PC-9 (cell line): ENCODE measurements around the gene ABTB1. TPM values are rescaled to one million over a fixed set of nuclear protein-coding genes. Genes with fewer than 3 reads are reported as not detected.
A peak's percentile ranks its signal among the peaks of the same experiment; 100 is the strongest.

ENCODE experiments used
- BruUV-seq: library from RNA; stranded (reverse); fragments of 400-500 nt; replicated peaks from 2 replicates; lab custom pipeline; 2021; lab: Mats Ljungman, UMichigan
- CTCF ChIA-PET: fragments of 300-600 bp; sonication (Branson Sonifier 250); formaldehyde crosslinking; loops from one replicate; lab custom pipeline; 2022; ENCODE audit warnings: antibody characterized with exemption; lab: Charles Lee
- POLR2A ChIA-PET: fragments of 300-600 bp; sonication (Branson Sonifier 250); formaldehyde crosslinking; loops from one replicate; lab custom pipeline; 2022; ENCODE audit warnings: antibody characterized with exemption; ENCODE audit not compliant: unreplicated experiment; lab: Charles Lee
- DNase-seq, 2 experiments: peaks; one replicate each; pipeline versions ENCODE4 v3.0.0 to v3.0.0-alpha.2; 2015 to 2022; ENCODE audit warnings: mixed read lengths in 1 of 2
- H2AFZ ChIP-seq: fragments of 200-600 bp; sonication (generic); 2 replicates; pipeline ENCODE4 v1.8.1; 2017; ENCODE audit warnings: antibody characterized with exemption
- H3F3A ChIP-seq: fragments of 200-600 bp; sonication (generic); 2 replicates; pipeline ENCODE4 v1.8.1; 2017; ENCODE audit warnings: antibody characterized with exemption, mild to moderate bottlenecking, low read depth; ENCODE audit not compliant: insufficient read depth
- H3K27ac ChIP-seq: fragments of 200-600 bp; sonication (generic); 2 replicates; pipeline ENCODE4 v1.6.1; 2016; ENCODE audit warnings: mixed run types
- H3K27me3 ChIP-seq: fragments of 200-600 bp; sonication (generic); 2 replicates; pipeline ENCODE4 v1.6.1; 2016; ENCODE audit warnings: low read depth, mixed run types; ENCODE audit not compliant: insufficient read depth
- H3K36me3 ChIP-seq: fragments of 200-600 bp; sonication (generic); 2 replicates; pipeline ENCODE4 v1.6.1; 2016; ENCODE audit warnings: low read depth, mixed run types
- H3K4me1 ChIP-seq: fragments of 200-600 bp; sonication (generic); replicated peaks from 2 replicates; pipeline ENCODE4 v1.6.1; 2016; ENCODE audit warnings: mixed run types; ENCODE audit not compliant: insufficient read depth
- H3K4me2 ChIP-seq: fragments of 200-600 bp; sonication (generic); 2 replicates; pipeline ENCODE4 v1.6.1; 2017; ENCODE audit warnings: mixed run types
- H3K4me3 ChIP-seq: fragments of 200-600 bp; sonication (generic); 2 replicates; pipeline ENCODE4 v1.6.1; 2016; ENCODE audit warnings: mixed run types
- H3K79me2 ChIP-seq: fragments of 200-600 bp; sonication (generic); 2 replicates; pipeline ENCODE4 v1.6.1; 2017; ENCODE audit warnings: low read depth, mixed run types
- H3K9me2 ChIP-seq: fragments of 200-600 bp; sonication (generic); 2 replicates; pipeline ENCODE4 v1.8.1; 2017; ENCODE audit warnings: mild to moderate bottlenecking; ENCODE audit not compliant: insufficient read depth
- H3K9me3 ChIP-seq: fragments of 200-600 bp; sonication (generic); 2 replicates; pipeline ENCODE4 v1.8.1; 2016; ENCODE audit warnings: low read depth; ENCODE audit not compliant: insufficient read depth
- H4K20me1 ChIP-seq: fragments of 200-600 bp; sonication (generic); 2 replicates; pipeline ENCODE4 v1.8.1; 2017; ENCODE audit not compliant: insufficient read depth
- EZH2 ChIP-seq: fragments of 200-600 bp; sonication (generic); IDR thresholded peaks from 2 replicates; pipeline ENCODE4 v1.8.0; 2017; ENCODE audit warnings: antibody characterized with exemption, low read depth
- intact Hi-C: fragments of 100-400 bp; cut with micrococcal nuclease; formaldehyde crosslinking; loops from one replicate; pipeline ENCODE4 v1.10.0; 2022; ENCODE audit not compliant: unreplicated experiment
- total RNA-seq: library from RNA; stranded (reverse); gene quantifications from 2 replicates; pipeline ENCODE4 v1.2.3, GENCODE V29; 2021
- TF ChIP-seq, protein P1 (sequence below): fragments of 200-600 bp; sonication (generic); conservative IDR thresholded peaks from 2 replicates; pipeline ENCODE4 v1.6.1; 2017; ENCODE audit warnings: mixed run types, antibody characterized with exemption, mild to moderate bottlenecking, moderate library complexity

ABTB1 gene
- total RNA-seq, 1 experiment from 2014 or later = 39.1 TPM

DNA sequence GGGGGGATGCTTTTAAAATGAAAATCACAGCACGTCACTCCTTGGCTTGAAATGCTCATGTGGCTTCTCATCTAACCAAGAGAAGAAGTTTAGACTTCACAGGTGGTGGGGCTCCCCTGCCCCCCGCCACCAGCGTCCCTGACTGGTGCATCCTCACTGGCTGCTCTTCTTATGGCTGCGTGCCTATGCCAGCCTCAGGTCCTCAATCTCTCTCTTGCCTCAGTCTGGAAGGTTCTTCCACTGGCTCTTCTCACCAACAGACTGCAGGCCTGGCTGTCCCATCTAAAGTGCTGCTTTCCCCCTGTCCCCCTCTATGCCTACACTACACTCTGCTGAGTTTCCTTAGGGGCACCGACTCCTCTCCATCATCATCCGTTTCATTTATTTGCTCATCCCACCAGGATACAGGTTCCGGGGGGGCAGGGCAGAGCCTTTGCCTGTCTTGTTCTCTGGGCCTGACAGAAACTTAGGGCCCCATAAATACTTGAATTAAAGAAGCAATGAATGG, 20.6 kb downstream of the ABTB1 start:
- intact Hi-C loops = no loop called here
- no TSS peak for BruUV-seq
- Histone ChIP-seq H3K4me1 (peaks cover 23% of the 10 kb centered on the region), H3K9me2 (no peaks in the 10 kb centered on the region), H3K4me2 (no peak overlapping the region), H3K27me3 (no peaks in the 10 kb centered on the region), H3K27ac (no peak overlapping the region), H3K9me3 (no peaks in the 10 kb centered on the region), H2AFZ (no peak overlapping the region), H3K79me2 (no peaks in the 10 kb centered on the region), H3F3A (peaks cover 20% of the 10 kb centered on the region), H3K4me3 (no peak overlapping the region), H3K36me3 (no peaks in the 10 kb centered on the region), H4K20me1 (no peaks in the 10 kb centered on the region)
- no peak for DNase-seq
- TF ChIP-seq, protein P1, sequence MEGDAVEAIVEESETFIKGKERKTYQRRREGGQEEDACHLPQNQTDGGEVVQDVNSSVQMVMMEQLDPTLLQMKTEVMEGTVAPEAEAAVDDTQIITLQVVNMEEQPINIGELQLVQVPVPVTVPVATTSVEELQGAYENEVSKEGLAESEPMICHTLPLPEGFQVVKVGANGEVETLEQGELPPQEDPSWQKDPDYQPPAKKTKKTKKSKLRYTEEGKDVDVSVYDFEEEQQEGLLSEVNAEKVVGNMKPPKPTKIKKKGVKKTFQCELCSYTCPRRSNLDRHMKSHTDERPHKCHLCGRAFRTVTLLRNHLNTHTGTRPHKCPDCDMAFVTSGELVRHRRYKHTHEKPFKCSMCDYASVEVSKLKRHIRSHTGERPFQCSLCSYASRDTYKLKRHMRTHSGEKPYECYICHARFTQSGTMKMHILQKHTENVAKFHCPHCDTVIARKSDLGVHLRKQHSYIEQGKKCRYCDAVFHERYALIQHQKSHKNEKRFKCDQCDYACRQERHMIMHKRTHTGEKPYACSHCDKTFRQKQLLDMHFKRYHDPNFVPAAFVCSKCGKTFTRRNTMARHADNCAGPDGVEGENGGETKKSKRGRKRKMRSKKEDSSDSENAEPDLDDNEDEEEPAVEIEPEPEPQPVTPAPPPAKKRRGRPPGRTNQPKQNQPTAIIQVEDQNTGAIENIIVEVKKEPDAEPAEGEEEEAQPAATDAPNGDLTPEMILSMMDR = no peak
- TF ChIP-seq EZH2 = no peak
- ChIA-PET CTCF (interaction anchor here (0.7 kb wide), 1 partner anchor 260 kb away, joined by 12 read pairs; no protein-coding TSS in a partner anchor), POLR2A (no interaction called here)

DNA sequence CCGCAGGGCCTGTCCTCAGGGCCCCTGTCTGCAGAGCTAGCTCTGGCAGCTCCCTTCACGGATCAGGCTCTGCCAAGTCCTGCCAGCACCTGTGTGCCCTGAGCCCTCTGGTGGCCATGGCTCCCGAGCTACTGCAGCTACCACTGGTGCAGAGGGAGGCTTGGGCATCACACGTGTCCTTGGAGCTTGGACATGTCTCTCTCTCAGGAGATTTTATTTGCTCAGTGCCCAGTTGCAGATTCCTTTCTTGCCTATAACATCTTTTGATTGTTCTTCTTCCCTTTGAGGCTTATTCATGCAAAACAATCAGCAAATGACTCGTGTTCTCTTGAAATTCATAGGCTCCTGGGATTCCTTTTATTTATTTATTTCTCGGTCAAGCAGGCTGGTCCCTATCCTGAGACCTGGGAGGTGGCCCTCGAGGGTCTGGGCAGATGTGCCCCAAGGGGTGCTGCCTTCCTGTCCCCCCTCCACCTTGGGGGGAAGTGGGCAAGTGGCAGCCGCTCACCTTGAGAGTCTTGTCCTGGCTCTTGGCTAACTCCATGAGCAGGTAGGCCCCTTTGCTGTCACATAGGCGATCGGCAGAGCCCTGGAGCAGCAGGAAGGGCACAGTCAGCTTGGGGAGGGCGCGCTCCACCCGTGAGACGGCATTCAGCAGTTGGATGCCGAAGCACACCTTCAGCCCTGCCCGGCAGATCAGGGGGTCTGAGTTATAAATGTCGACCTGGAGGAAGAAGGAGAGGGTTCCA, 21.9 kb downstream of the ABTB1 start:
- intact Hi-C loops = no loop called here
- POLR2A ChIA-PET = interaction anchor here (0.6 kb wide), 1 partner anchor 734 kb away, joined by 4 read pairs; no protein-coding TSS in a partner anchor
- H3K27ac ChIP-seq = no peak overlapping the region

DNA sequence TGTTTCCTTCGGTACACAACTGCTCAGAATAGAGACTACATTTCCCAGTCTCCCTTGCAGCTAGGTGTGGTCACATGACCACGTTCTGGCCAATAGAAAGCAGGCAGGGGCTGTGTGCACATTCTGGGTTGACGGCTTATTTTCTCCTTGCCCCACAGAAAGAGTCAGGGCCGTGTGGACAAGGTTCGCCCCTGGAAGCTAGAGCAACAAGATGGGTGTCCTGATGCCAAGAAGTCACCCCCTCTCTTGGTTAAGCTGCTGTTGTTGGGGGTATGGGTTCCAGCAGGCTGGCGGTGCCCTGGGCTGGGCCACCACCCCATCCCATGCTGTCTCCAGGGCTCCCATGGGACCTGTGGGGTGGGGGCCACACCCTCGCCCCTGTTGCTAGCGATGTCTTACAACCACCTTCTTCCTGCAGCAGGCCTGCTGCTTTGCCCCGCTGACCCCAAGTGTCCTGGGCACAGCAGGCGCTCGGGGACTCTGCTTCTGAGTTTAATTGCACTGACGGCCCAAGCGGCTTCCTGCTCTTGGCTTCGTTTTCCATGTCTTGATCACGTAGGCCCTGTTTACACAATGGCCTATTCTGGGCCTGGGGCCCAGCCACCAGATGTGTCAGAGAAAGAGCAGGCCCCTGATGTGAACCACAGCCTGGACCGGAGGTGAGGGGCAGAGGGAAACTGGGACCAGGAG, 24.9 kb downstream of the ABTB1 start:
- Histone ChIP-seq H3K4me3 (no peak overlapping the region), H3K27ac (no peak overlapping the region), H3K9me2 (no peaks in the 10 kb centered on the region), H4K20me1 (no peaks in the 10 kb centered on the region), H2AFZ (no peak overlapping the region), H3K9me3 (no peaks in the 10 kb centered on the region), H3K36me3 (no peaks in the 10 kb centered on the region), H3K27me3 (no peaks in the 10 kb centered on the region), H3K4me2 (no peak overlapping the region), H3F3A (0 out of 2 replicates have a peak, but pooled peaks cover 5% of the 10 kb centered on the region), H3K4me1 (no peaks in the 10 kb centered on the region), H3K79me2 (no peaks in the 10 kb centered on the region)
- peak in 1 of 2 experiments; percentile 44 for DNase-seq
- TF ChIP-seq, protein P1 = no peak
- TF ChIP-seq EZH2 = no peak
- intact Hi-C loops = no loop called here
- no TSS peak for BruUV-seq
- POLR2A ChIA-PET = interaction anchor here (0.6 kb wide), 1 partner anchor 49 kb away, joined by 12 read pairs; no protein-coding TSS in a partner anchor
- CTCF ChIA-PET = interaction anchor here (0.7 to 1.5 kb wide), 3 partner anchors 50 to 127 kb away, joined by 3 to 5 read pairs (median 3); partner anchors contain the start of gene MCM2

More for the DNA sequence above, 21.9 kb downstream of the ABTB1 start:
- no peaks in the 10 kb centered on the region for H3K36me3 ChIP-seq
- H3K4me2 ChIP-seq = no peak overlapping the region
- H3K9me2 ChIP-seq = no peaks in the 10 kb centered on the region
- CTCF ChIA-PET = interaction anchor here (0.5 to 1.7 kb wide), 7 partner anchors 17 to 1359 kb away, joined by 3 to 7 read pairs (median 3); no protein-coding TSS in a partner anchor
- no TSS peak for BruUV-seq
- H4K20me1 ChIP-seq = no peaks in the 10 kb centered on the region
- no peaks in the 10 kb centered on the region for H3K79me2 ChIP-seq
- no peaks in the 10 kb centered on the region for H3K27me3 ChIP-seq
- H2AFZ ChIP-seq = no peak overlapping the region
- H3K9me3 ChIP-seq = no peaks in the 10 kb centered on the region
- DNase-seq = peak; percentile 55 to 69
- peaks cover 18% of the 10 kb centered on the region for H3K4me1 ChIP-seq
- H3K4me3 ChIP-seq = no peak overlapping the region
- TF ChIP-seq, protein P1 = peak; percentile 49; the same call in 1 of the 2 replicates
- TF ChIP-seq EZH2 = no peak
- peaks cover 18% of the 10 kb centered on the region for H3F3A ChIP-seq
